K562 (cell line): ENCODE results near the gene NANS. TPM values are rescaled to one million over a fixed set of nuclear protein-coding genes. Genes with fewer than 3 reads are reported as not detected.

Experiments used
- ATF4 ChIP-seq: fragments of 450-650 bp; formaldehyde crosslinking; IDR thresholded peaks from 2 replicates; pipeline ENCODE4 v1.4.0; 2022; ENCODE audit warnings: mild to moderate bottlenecking, moderate library complexity
- DIDO1 ChIP-seq: fragments of 450-650 bp; IDR thresholded peaks from 2 replicates; pipeline ENCODE4 v1.6.1; 2016; ENCODE audit warnings: low read depth, missing biosample characterization, missing genetic modification characterization
- GATAD2A ChIP-seq: fragments of 450-650 bp; IDR thresholded peaks from 2 replicates; pipeline ENCODE4 v1.6.1; 2017
- GTF2A2 ChIP-seq: IDR thresholded peaks from 2 replicates; pipeline ENCODE4 v1.6.1; 2016; ENCODE audit warnings: mild to moderate bottlenecking, missing genetic modification characterization, missing compliant biosample characterization
- ILF3 ChIP-seq: fragments of 450-650 bp; IDR thresholded peaks from 2 replicates; pipeline ENCODE4 v1.6.1; 2018; ENCODE audit warnings: antibody characterized with exemption, mild to moderate bottlenecking, moderate library complexity, borderline replicate concordance
- KLF13 ChIP-seq: fragments of 450-650 bp; IDR thresholded peaks from 2 replicates; pipeline ENCODE4 v1.6.1; 2016; ENCODE audit warnings: missing genetic modification characterization, low read depth, mild to moderate bottlenecking, missing compliant biosample characterization, moderate library complexity, borderline replicate concordance
- RAD21 ChIP-seq, 2 experiments: fragments of 250-450 bp in 1 of 2; fragments of 450-650 bp in 1 of 2; sonication (Bioruptor Pico) in 1 of 2; formaldehyde crosslinking in 1 of 2; IDR thresholded peaks in 1 of 2; conservative IDR thresholded peaks in 1 of 2; 2 replicates each; pipeline versions ENCODE4 v1.4.0 to v1.8.0; 2020 to 2022; ENCODE audit warnings: mild to moderate bottlenecking in 2 of 2, moderate library complexity in 1 of 2
- SMAD4 ChIP-seq: fragments of 250-450 bp; sonication (Bioruptor Pico); conservative IDR thresholded peaks from 2 replicates; pipeline ENCODE4 v1.8.0; 2021; ENCODE audit warnings: inconsistent platforms, mild to moderate bottlenecking, moderate library complexity
- TAF7 ChIP-seq: fragments of 450-650 bp; IDR thresholded peaks from 2 replicates; pipeline ENCODE4 v1.6.1; 2016; ENCODE audit warnings: missing genetic modification characterization, missing compliant biosample characterization
- TCFL5 ChIP-seq: fragments of 250-450 bp; sonication (Bioruptor Pico); conservative IDR thresholded peaks from 2 replicates; pipeline ENCODE4 v1.6.1; 2021; ENCODE audit warnings: mild to moderate bottlenecking, moderate library complexity, matching md5 sums
- TGIF2 ChIP-seq: sonication (generic); formaldehyde crosslinking; IDR thresholded peaks from 2 replicates; pipeline ENCODE4 v1.8.1; 2022; ENCODE audit warnings: mild to moderate bottlenecking, missing genetic modification reagents, moderate library complexity
- ZBTB12 ChIP-seq: fragments of 250-450 bp; sonication (Bioruptor Pico); IDR thresholded peaks from 2 replicates; pipeline ENCODE4 v1.4.0; 2020
- ZNF134 ChIP-seq: fragments of 250-450 bp; sonication (Bioruptor Pico); conservative IDR thresholded peaks from 2 replicates; pipeline ENCODE4 v1.4.0; 2020
- ZNF23 ChIP-seq: fragments of 250-450 bp; sonication (Bioruptor Pico); IDR thresholded peaks from 2 replicates; pipeline ENCODE4 v1.4.0; 2020; ENCODE audit warnings: mild to moderate bottlenecking
- ZNF444 ChIP-seq: fragments of 250-450 bp; sonication (Bioruptor Pico); IDR thresholded peaks from 2 replicates; pipeline ENCODE4 v1.4.0; 2020; ENCODE audit warnings: mild to moderate bottlenecking, moderate library complexity
- ZNF507 ChIP-seq: conservative IDR thresholded peaks from 2 replicates; pipeline ENCODE4 v1.6.1; 2017; ENCODE audit warnings: missing genetic modification characterization, missing compliant biosample characterization
- ZNF655 ChIP-seq: fragments of 250-450 bp; sonication (Bioruptor Pico); IDR thresholded peaks from 2 replicates; pipeline ENCODE4 v1.5.0; 2021
- polyA plus RNA-seq, 8 experiments: library from polyadenylated mRNA; depleted of rRNA in 4 of 8; stranded (reverse) in 5 of 8; unstranded in 3 of 8; fragments of >200 nt; fragmentation: Nextera tagmentation in 2 of 8; fragmentation: Illumina TruSeq in 1 of 8; extraction: Ambion mirVana in 2 of 8; extraction: Trizol in 1 of 8; gene quantifications; 2 replicates each; pipeline versions ENCODE4 v1.2.1 to v1.2.3, GENCODE V29; 2011 to 2014; ENCODE audit warnings: inconsistent platforms in 1 of 8, missing spikeins in 1 of 8
- total RNA-seq, 7 experiments: library from RNA; depleted of rRNA in 6 of 7; stranded (reverse); fragments of >200 nt in 6 of 7; fragmentation: Illumina TruSeq in 2 of 7; extraction: Trizol in 2 of 7; gene quantifications; 2 replicates each; pipeline versions ENCODE4 v1.2.1 to v1.2.3, GENCODE V29; 2011 to 2021; ENCODE audit warnings: low replicate concordance in 1 of 7
- TF ChIP-seq, protein P1 (sequence below): fragments of 450-650 bp; formaldehyde crosslinking; IDR thresholded peaks from 2 replicates; pipeline ENCODE4 v1.4.0; 2020; ENCODE audit warnings: mild to moderate bottlenecking, moderate library complexity
- TF ChIP-seq, protein P2 (sequence below): fragments of 200-800 bp; sonication (Bioruptor generic); IDR thresholded peaks from 2 replicates; pipeline ENCODE4 v1.6.1; 2016; ENCODE audit warnings: missing genetic modification characterization, missing compliant biosample characterization

NANS gene
- total and polyA plus RNA-seq, 9 of the 15 experiments (the other 6 are each of a cell fraction or from before 2014, with no cell fraction given): 37.1 to 181 (median 137) TPM

DNA sequence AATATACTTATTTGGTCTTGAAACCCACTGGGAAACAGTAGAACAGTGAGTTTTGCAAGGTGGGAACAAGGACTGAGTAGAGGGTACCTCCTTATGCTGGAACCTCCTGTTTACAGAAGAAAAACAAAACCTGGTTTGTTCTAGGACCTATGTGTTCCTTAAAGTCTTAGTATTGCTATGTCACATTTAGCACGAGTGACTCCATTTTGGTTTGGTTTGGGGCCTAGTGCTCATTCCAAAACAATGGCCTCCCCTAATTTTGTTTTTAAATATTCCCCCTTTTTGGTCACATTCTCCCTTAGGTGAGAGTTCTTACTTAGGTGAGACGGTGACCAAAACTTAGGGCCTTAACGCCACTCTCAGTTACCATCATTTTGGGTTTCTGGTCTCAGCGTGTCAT, 6.2 kb upstream of the NANS start (continued):
- peak; percentile 65 for TF ChIP-seq ZBTB12
- peak; percentile 68; the same call in 1 of the 2 replicates for TF ChIP-seq GATAD2A
- TF ChIP-seq ILF3: no peak
- TF ChIP-seq, protein P1, sequence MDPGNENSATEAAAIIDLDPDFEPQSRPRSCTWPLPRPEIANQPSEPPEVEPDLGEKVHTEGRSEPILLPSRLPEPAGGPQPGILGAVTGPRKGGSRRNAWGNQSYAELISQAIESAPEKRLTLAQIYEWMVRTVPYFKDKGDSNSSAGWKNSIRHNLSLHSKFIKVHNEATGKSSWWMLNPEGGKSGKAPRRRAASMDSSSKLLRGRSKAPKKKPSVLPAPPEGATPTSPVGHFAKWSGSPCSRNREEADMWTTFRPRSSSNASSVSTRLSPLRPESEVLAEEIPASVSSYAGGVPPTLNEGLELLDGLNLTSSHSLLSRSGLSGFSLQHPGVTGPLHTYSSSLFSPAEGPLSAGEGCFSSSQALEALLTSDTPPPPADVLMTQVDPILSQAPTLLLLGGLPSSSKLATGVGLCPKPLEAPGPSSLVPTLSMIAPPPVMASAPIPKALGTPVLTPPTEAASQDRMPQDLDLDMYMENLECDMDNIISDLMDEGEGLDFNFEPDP (CRISPR knock-in tag): 0 out of 2 replicates have a peak, but pooled peaks have one; percentile 74
- peak; percentile 71; the same call in 1 of the 2 replicates for TF ChIP-seq ZNF23
- peak; percentile 87 for TF ChIP-seq KLF13 (tag)
- TF ChIP-seq ZNF507 (tag): peak; percentile 37; the same call in 1 of the 2 replicates
- peak; percentile 81; the same call in 1 of the 2 replicates for TF ChIP-seq TCFL5 (CRISPR knock-in tag)
- TF ChIP-seq ATF4 (CRISPR knock-in tag): peak; percentile 73; the same call in 1 of the 2 replicates
- TF ChIP-seq GTF2A2 (tag): peak; percentile 71
- peak; percentile 93 for TF ChIP-seq SMAD4 (CRISPR knock-in tag)
- TF ChIP-seq TAF7 (tag): peak; percentile 63
- TF ChIP-seq ZNF655 (CRISPR knock-in tag): no peak
- peak; percentile 71 for TF ChIP-seq DIDO1 (tag)
- TF ChIP-seq, protein P2, sequence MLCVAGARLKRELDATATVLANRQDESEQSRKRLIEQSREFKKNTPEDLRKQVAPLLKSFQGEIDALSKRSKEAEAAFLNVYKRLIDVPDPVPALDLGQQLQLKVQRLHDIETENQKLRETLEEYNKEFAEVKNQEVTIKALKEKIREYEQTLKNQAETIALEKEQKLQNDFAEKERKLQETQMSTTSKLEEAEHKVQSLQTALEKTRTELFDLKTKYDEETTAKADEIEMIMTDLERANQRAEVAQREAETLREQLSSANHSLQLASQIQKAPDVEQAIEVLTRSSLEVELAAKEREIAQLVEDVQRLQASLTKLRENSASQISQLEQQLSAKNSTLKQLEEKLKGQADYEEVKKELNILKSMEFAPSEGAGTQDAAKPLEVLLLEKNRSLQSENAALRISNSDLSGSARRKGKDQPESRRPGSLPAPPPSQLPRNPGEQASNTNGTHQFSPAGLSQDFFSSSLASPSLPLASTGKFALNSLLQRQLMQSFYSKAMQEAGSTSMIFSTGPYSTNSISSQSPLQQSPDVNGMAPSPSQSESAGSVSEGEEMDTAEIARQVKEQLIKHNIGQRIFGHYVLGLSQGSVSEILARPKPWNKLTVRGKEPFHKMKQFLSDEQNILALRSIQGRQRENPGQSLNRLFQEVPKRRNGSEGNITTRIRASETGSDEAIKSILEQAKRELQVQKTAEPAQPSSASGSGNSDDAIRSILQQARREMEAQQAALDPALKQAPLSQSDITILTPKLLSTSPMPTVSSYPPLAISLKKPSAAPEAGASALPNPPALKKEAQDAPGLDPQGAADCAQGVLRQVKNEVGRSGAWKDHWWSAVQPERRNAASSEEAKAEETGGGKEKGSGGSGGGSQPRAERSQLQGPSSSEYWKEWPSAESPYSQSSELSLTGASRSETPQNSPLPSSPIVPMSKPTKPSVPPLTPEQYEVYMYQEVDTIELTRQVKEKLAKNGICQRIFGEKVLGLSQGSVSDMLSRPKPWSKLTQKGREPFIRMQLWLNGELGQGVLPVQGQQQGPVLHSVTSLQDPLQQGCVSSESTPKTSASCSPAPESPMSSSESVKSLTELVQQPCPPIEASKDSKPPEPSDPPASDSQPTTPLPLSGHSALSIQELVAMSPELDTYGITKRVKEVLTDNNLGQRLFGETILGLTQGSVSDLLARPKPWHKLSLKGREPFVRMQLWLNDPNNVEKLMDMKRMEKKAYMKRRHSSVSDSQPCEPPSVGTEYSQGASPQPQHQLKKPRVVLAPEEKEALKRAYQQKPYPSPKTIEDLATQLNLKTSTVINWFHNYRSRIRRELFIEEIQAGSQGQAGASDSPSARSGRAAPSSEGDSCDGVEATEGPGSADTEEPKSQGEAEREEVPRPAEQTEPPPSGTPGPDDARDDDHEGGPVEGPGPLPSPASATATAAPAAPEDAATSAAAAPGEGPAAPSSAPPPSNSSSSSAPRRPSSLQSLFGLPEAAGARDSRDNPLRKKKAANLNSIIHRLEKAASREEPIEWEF (CRISPR knock-in tag): peak; percentile 68; the same call in 1 of the 2 replicates
- TF ChIP-seq ZNF134 (CRISPR knock-in tag): peak; percentile 79
- no peak for TF ChIP-seq RAD21 (CRISPR knock-in tag; conservative IDR thresholded peaks at IDR 0.05 in 1 of 2, IDR thresholded peaks at IDR 0.05 in 1 of 2)
- no peak for TF ChIP-seq TGIF2 (CRISPR knock-in tag)
- peak; percentile 75; the same call in 1 of the 2 replicates for TF ChIP-seq ZNF444 (CRISPR knock-in tag)
